ENCODE measurements around the gene MICAL2.

Gene MICAL2

DNA sequence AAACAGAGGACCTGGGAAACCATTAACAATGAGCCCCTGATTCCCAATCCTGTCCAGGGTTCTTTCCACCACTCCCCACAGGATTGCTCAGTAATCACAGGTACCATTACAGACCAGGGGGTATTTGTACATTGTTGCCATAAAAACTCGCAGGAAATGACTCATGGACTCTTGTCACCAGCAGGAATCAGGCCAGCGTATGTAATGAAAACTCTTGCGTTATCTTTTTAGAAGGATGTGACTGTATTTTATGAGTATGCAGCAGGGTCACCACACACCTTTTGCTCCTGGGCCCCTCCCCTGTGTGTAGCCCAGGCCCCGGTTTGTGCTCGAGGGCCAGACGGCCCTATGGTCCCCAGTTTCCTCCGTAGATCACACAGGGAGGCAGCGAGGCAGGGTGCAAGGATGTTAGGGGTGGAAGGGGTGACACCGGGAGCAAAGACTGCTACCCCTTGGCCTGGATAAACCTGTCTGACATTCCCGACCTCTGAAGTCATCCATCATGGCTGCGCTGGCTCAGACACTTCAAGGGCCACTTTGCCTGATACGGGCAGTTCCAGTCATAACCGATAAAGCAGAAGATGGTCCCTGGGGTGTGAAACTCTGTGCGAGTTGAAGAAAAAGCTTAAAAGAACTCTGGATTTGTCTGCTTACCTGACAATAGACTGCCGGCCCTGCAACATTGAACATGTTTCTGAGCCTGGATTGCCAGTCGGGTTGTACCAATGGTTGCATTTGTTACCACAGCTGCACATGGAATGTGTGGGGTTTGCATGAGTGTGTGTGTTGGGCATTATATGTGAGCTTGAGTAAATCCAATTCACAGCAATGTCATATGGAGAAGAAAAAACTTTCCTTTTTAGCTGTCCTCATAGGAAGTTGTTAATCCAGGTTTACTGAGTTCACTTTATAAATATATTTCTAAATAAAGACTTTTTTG is 56.9 kb downstream of the MICAL2 start:
- H3K36me3 ChIP-seq (ENCODE audit: control insufficient read depth, insufficient read depth, low read length): peaks cover 9% of the 10 kb centered on the region
- H3K27me3 ChIP-seq (ENCODE audit: control insufficient read depth, insufficient read depth, low read length): no peaks in the 10 kb centered on the region
- no peaks in the 10 kb centered on the region for H3K9me3 ChIP-seq (ENCODE audit: control insufficient read depth, low read length)
- H3K9ac ChIP-seq (ENCODE audit: low read length): no peak overlapping the region
- H3K4me3 ChIP-seq (ENCODE audit: low read length): no peak overlapping the region
- H3K4me1 ChIP-seq (ENCODE audit: control insufficient read depth, insufficient read depth, low read length): peaks cover 15% of the 10 kb centered on the region

DNA sequence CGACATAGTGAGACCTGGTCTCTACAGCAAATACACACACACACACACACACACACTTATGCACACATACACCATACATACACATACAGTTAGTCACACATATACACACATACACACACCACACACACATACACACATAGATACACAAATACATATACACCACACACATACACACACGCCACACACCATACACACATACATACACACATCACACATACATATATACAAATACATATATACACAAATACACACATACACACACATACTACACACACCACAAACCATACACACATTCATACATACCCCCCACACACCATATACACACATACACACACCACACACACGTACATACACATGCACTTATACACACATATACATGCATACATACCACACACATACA is 57.7 kb downstream of the MICAL2 start:
- Histone ChIP-seq H3K36me3 (ENCODE audit: control insufficient read depth, insufficient read depth, low read length) (peaks cover 9% of the 10 kb centered on the region), H3K4me3 (ENCODE audit: low read length) (no peak overlapping the region), H3K4me1 (ENCODE audit: control insufficient read depth, insufficient read depth, low read length) (peaks cover 15% of the 10 kb centered on the region), H3K9me3 (ENCODE audit: control insufficient read depth, low read length) (no peaks in the 10 kb centered on the region), H3K27me3 (ENCODE audit: control insufficient read depth, insufficient read depth, low read length) (no peaks in the 10 kb centered on the region), H3K9ac (ENCODE audit: low read length) (no peak overlapping the region)

DNA sequence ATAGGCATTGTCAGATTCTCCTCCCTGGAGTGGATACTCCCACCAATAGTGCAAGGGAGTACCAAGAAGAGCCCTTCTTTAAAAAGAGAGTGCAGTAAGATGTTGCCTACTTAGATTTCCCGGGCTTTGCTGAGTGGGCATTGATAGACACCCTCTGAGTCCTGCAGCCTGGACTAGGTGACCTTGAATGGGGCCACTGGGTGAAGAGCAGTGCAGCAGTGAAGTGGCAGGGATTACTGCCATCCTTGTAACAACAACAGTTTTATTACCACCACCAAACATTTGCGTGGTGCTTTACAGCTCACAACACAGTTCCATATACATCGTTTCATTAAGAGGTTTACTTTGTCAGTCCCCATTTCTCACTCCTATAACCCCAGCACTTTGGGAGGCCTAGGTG is 59.4 kb downstream of the MICAL2 start:
- H3K27me3 ChIP-seq (ENCODE audit: control insufficient read depth, insufficient read depth, low read length): no peaks in the 10 kb centered on the region
- peaks cover 15% of the 10 kb centered on the region for H3K4me1 ChIP-seq (ENCODE audit: control insufficient read depth, insufficient read depth, low read length)
- no peaks in the 10 kb centered on the region for H3K36me3 ChIP-seq (ENCODE audit: control insufficient read depth, insufficient read depth, low read length)
- no peak overlapping the region for H3K4me3 ChIP-seq (ENCODE audit: low read length)
- H3K9me3 ChIP-seq (ENCODE audit: control insufficient read depth, low read length): no peaks in the 10 kb centered on the region
- H3K9ac ChIP-seq (ENCODE audit: low read length): no peak overlapping the region

DNA sequence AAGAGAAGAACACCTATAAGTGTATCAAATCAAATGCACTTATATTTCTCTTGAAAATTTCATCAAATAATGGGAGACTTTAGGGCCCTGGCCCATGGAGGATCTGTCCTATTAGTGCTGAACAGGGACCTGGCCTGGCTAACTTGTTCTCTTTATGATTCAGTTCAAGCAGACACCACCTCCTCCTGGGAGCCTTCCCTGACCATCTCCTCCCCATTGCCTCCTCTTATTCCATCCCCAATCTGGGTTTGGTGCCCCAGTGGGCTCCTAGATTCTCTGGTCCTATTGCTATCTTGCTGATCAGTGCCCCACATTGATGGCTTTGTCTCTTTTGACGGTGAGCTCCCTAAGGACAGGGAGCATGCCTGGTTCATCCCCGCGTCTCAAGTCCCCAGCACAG is 60.1 kb downstream of the MICAL2 start:
- Histone ChIP-seq H3K4me1 (ENCODE audit: control insufficient read depth, insufficient read depth, low read length) (peaks cover 15% of the 10 kb centered on the region), H3K9me3 (ENCODE audit: control insufficient read depth, low read length) (no peaks in the 10 kb centered on the region), H3K4me3 (ENCODE audit: low read length) (no peak overlapping the region), H3K9ac (ENCODE audit: low read length) (no peak overlapping the region), H3K27me3 (ENCODE audit: control insufficient read depth, insufficient read depth, low read length) (no peaks in the 10 kb centered on the region), H3K36me3 (ENCODE audit: control insufficient read depth, insufficient read depth, low read length) (no peaks in the 10 kb centered on the region)

- Histone ChIP-seq H3K9me3 (ENCODE audit: control insufficient read depth, low read length) (no peaks in the 10 kb centered on the region), H3K27me3 (ENCODE audit: control insufficient read depth, insufficient read depth, low read length) (no peaks in the 10 kb centered on the region), H3K4me1 (ENCODE audit: control insufficient read depth, insufficient read depth, low read length) (peaks cover 15% of the 10 kb centered on the region), H3K9ac (ENCODE audit: low read length) (no peak overlapping the region), H3K4me3 (ENCODE audit: low read length) (no peak overlapping the region), H3K36me3 (ENCODE audit: control insufficient read depth, insufficient read depth, low read length) (no peaks in the 10 kb centered on the region)
Measured at GRCh38 chr11:12170984-12171383, 60.6 kb downstream of the MICAL2 start.

- Histone ChIP-seq H3K4me1 (ENCODE audit: control insufficient read depth, insufficient read depth, low read length) (peaks cover 11% of the 10 kb centered on the region), H3K4me3 (ENCODE audit: low read length) (no peak overlapping the region), H3K27me3 (ENCODE audit: control insufficient read depth, insufficient read depth, low read length) (no peaks in the 10 kb centered on the region), H3K9me3 (ENCODE audit: control insufficient read depth, low read length) (no peaks in the 10 kb centered on the region), H3K9ac (ENCODE audit: low read length) (no peak overlapping the region), H3K36me3 (ENCODE audit: control insufficient read depth, insufficient read depth, low read length) (no peaks in the 10 kb centered on the region)
Measured at GRCh38 chr11:12171921-12172320, 61.5 kb downstream of the MICAL2 start.

- H3K36me3 ChIP-seq (ENCODE audit: control insufficient read depth, insufficient read depth, low read length): no peaks in the 10 kb centered on the region
- peaks cover 5% of the 10 kb centered on the region for H3K4me1 ChIP-seq (ENCODE audit: control insufficient read depth, insufficient read depth, low read length)
- no peaks in the 10 kb centered on the region for H3K27me3 ChIP-seq (ENCODE audit: control insufficient read depth, insufficient read depth, low read length)
- H3K4me3 ChIP-seq (ENCODE audit: low read length): no peak overlapping the region
- no peak overlapping the region for H3K9ac ChIP-seq (ENCODE audit: low read length)
- no peaks in the 10 kb centered on the region for H3K9me3 ChIP-seq (ENCODE audit: control insufficient read depth, low read length)
Measured at GRCh38 chr11:12172493-12173013, 62.2 kb downstream of the MICAL2 start.

- Histone ChIP-seq H3K9ac (ENCODE audit: low read length) (no peak overlapping the region), H3K27me3 (ENCODE audit: control insufficient read depth, insufficient read depth, low read length) (no peaks in the 10 kb centered on the region), H3K4me3 (ENCODE audit: low read length) (no peak overlapping the region), H3K9me3 (ENCODE audit: control insufficient read depth, low read length) (no peaks in the 10 kb centered on the region), H3K4me1 (ENCODE audit: control insufficient read depth, insufficient read depth, low read length) (peaks cover 4% of the 10 kb centered on the region), H3K36me3 (ENCODE audit: control insufficient read depth, insufficient read depth, low read length) (no peaks in the 10 kb centered on the region)
Measured at GRCh38 chr11:12173111-12173510, 62.7 kb downstream of the MICAL2 start.

DNA sequence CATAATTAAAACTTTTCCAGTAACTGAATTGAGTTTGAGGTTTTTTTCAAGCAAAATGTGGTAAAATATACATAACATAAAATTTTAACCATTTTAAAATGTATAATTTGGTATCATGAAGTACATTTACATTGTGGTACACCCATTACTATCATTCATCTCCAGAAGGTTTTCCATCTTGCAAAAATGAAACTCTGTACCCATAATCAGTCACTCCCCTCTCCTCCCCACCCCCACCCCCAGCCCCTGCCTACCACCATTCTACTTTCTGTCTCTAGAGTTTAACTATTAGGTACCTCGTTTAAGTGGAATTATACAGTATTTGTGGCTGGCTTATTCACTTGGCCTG is 63.7 kb downstream of the MICAL2 start:
- H3K27me3 ChIP-seq (ENCODE audit: control insufficient read depth, insufficient read depth, low read length): no peaks in the 10 kb centered on the region
- peaks cover 10% of the 10 kb centered on the region for H3K4me1 ChIP-seq (ENCODE audit: control insufficient read depth, insufficient read depth, low read length)
- no peaks in the 10 kb centered on the region for H3K36me3 ChIP-seq (ENCODE audit: control insufficient read depth, insufficient read depth, low read length)
- no peaks in the 10 kb centered on the region for H3K9me3 ChIP-seq (ENCODE audit: control insufficient read depth, low read length)
- H3K9ac ChIP-seq (ENCODE audit: low read length): no peak overlapping the region
- H3K4me3 ChIP-seq (ENCODE audit: low read length): no peak overlapping the region

- no peaks in the 10 kb centered on the region for H3K9me3 ChIP-seq (ENCODE audit: control insufficient read depth, low read length)
- H3K4me3 ChIP-seq (ENCODE audit: low read length): no peak overlapping the region
- H3K4me1 ChIP-seq (ENCODE audit: control insufficient read depth, insufficient read depth, low read length): peaks cover 15% of the 10 kb centered on the region
- no peaks in the 10 kb centered on the region for H3K27me3 ChIP-seq (ENCODE audit: control insufficient read depth, insufficient read depth, low read length)
- no peaks in the 10 kb centered on the region for H3K36me3 ChIP-seq (ENCODE audit: control insufficient read depth, insufficient read depth, low read length)
- no peak overlapping the region for H3K9ac ChIP-seq (ENCODE audit: low read length)
Measured at GRCh38 chr11:12174477-12175143, 64.2 kb downstream of the MICAL2 start.

DNA sequence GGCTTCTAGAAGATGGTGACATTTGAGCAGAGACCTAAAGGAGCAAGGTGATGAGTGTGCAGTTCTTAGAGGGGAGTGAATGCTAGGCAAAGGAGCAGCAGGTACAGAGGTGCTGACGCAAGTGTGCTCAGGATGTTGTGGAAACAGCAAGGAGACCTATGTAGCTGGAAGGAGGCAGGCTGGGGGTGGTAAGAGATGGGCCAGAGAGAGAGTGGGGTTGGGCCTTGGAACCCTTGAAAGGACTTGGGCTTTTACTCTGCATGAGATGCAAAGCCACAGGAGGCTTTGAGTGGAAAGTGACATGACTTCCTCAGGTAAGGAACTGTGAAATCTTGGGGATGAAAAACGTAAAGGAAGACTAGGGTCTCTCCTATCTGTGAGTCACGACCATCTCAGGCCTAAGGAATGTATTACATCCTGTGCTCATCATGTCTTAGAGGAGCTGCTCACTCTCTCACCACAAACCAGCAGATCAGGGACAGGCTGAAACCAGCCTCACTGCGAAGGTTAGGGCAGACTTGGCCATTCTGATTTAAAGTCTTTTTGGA is 65.4 kb downstream of the MICAL2 start:
- no peaks in the 10 kb centered on the region for H3K27me3 ChIP-seq (ENCODE audit: control insufficient read depth, insufficient read depth, low read length)
- H3K9me3 ChIP-seq (ENCODE audit: control insufficient read depth, low read length): no peaks in the 10 kb centered on the region
- no peaks in the 10 kb centered on the region for H3K36me3 ChIP-seq (ENCODE audit: control insufficient read depth, insufficient read depth, low read length)
- H3K4me1 ChIP-seq (ENCODE audit: control insufficient read depth, insufficient read depth, low read length): peaks cover 12% of the 10 kb centered on the region
- H3K4me3 ChIP-seq (ENCODE audit: low read length): no peak overlapping the region
- H3K9ac ChIP-seq (ENCODE audit: low read length): no peak overlapping the region

GRCh38 chr11:12176410-12176809 is 66.0 kb downstream of the MICAL2 start:
- Histone ChIP-seq H3K36me3 (ENCODE audit: control insufficient read depth, insufficient read depth, low read length) (no peaks in the 10 kb centered on the region), H3K9ac (ENCODE audit: low read length) (no peak overlapping the region), H3K9me3 (ENCODE audit: control insufficient read depth, low read length) (no peaks in the 10 kb centered on the region), H3K4me1 (ENCODE audit: control insufficient read depth, insufficient read depth, low read length) (peaks cover 10% of the 10 kb centered on the region), H3K27me3 (ENCODE audit: control insufficient read depth, insufficient read depth, low read length) (no peaks in the 10 kb centered on the region), H3K4me3 (ENCODE audit: low read length) (no peak overlapping the region)
